ENCODE measurements around the gene DENND1A. TPM values are rescaled to one million over a fixed set of nuclear protein-coding genes. Genes with fewer than 3 reads are reported as not detected.

DENND1A gene
- total RNA-seq, 4 donors from 2014 or later, result 37.1 to 55.3 (median 50.0) TPM

- Histone ChIP-seq H3K4me1 (peaks cover 0 to 11% (median 0%) of the 10 kb centered on the region in 4 donors), H3K4me3 (no peak overlapping the region), H3K36me3 (no peaks in the 10 kb centered on the region), H3K9me3 (no peaks in the 10 kb centered on the region), H3K27me3 (no peaks in the 10 kb centered on the region), H3K27ac (no peak overlapping the region)
- no peak for DNase-seq
- TF ChIP-seq POLR2A (IDR thresholded peaks at IDR 0.05) (no peak), CTCF (IDR thresholded peaks at IDR 0.05) (no peak)
These were observed 64.5 kb downstream of the DENND1A start for GRCh38 chr9:123865226-123866000.

- H3K4me3 ChIP-seq, result no peak overlapping the region
- H3K27me3 ChIP-seq, result no peaks in the 10 kb centered on the region
- H3K27ac ChIP-seq, result no peak overlapping the region
- H3K36me3 ChIP-seq, result no peaks in the 10 kb centered on the region
- no peak for DNase-seq
- peaks cover 0 to 11% (median 0%) of the 10 kb centered on the region in 4 donors for H3K4me1 ChIP-seq
- no peaks in the 10 kb centered on the region for H3K9me3 ChIP-seq
- no peak for TF ChIP-seq CTCF (IDR thresholded peaks at IDR 0.05)
- no peak for TF ChIP-seq POLR2A (IDR thresholded peaks at IDR 0.05)
These were observed 65.7 kb downstream of the DENND1A start for GRCh38 chr9:123864251-123864650.

- Histone ChIP-seq H3K27me3 (no peaks in the 10 kb centered on the region), H3K4me1 (peaks cover 0 to 11% (median 0%) of the 10 kb centered on the region in 4 donors), H3K27ac (no peak overlapping the region), H3K4me3 (no peak overlapping the region), H3K9me3 (no peaks in the 10 kb centered on the region), H3K36me3 (no peaks in the 10 kb centered on the region)
- TF ChIP-seq POLR2A (IDR thresholded peaks at IDR 0.05) (no peak), CTCF (IDR thresholded peaks at IDR 0.05) (no peak)
- DNase-seq, result no peak
These were observed 66.6 kb downstream of the DENND1A start for GRCh38 chr9:123863164-123863855.

GRCh38 chr9:123861756-123862120 is 68.2 kb downstream of the DENND1A start:
- H3K27me3 ChIP-seq, result no peaks in the 10 kb centered on the region
- H3K4me3 ChIP-seq, result no peak overlapping the region
- H3K36me3 ChIP-seq, result no peaks in the 10 kb centered on the region
- no peak overlapping the region for H3K27ac ChIP-seq
- no peak for DNase-seq
- TF ChIP-seq CTCF (IDR thresholded peaks at IDR 0.05), result no peak
- no peak for TF ChIP-seq POLR2A (IDR thresholded peaks at IDR 0.05)
- H3K9me3 ChIP-seq, result no peaks in the 10 kb centered on the region
- H3K4me1 ChIP-seq, result no peaks in the 10 kb centered on the region

- no peaks in the 10 kb centered on the region for H3K36me3 ChIP-seq
These were observed 68.7 kb downstream of the DENND1A start for GRCh38 chr9:123861086-123861755.

More at GRCh38 chr9:123861086-123861755, 68.7 kb downstream of the DENND1A start:
- Histone ChIP-seq H3K27me3 (no peaks in the 10 kb centered on the region), H3K27ac (no peak overlapping the region), H3K9me3 (no peaks in the 10 kb centered on the region), H3K4me3 (no peak overlapping the region), H3K4me1 (no peaks in the 10 kb centered on the region)
- TF ChIP-seq CTCF (IDR thresholded peaks at IDR 0.05), result no peak
- TF ChIP-seq POLR2A (IDR thresholded peaks at IDR 0.05), result no peak
- no peak for DNase-seq
